WERI-Rb-1 (cell line): Measurements from ENCODE around the gene CELA2B.
"Not testable (repeated sequence)": the region's sequence is repeated elsewhere in the genome, so short reads cannot be mapped to it uniquely, and the experiment has no call there.

Source experiments
- DNase-seq: peaks from one replicate; pipeline ENCODE4 v3.0.0-alpha.2; 2020
- H3K27ac ChIP-seq: fragments of 250-450 bp; sonication (Bioruptor Pico); 2 replicates; pipeline ENCODE4 v1.5.1; 2020; ENCODE audit warnings: mild to moderate bottlenecking, moderate library complexity
- H3K27me3 ChIP-seq: fragments of 250-450 bp; sonication (Bioruptor Pico); 2 replicates; pipeline ENCODE4 v1.5.1; 2021; ENCODE audit warnings: mild to moderate bottlenecking, low read depth, moderate library complexity; ENCODE audit not compliant: insufficient read depth, severe bottlenecking
- H3K36me3 ChIP-seq: fragments of 250-450 bp; sonication (Bioruptor Pico); 2 replicates; pipeline ENCODE4 v1.5.1; 2020; ENCODE audit warnings: mild to moderate bottlenecking, moderate library complexity
- H3K4me3 ChIP-seq: 2 replicates; pipeline ENCODE4 v1.5.1; 2011; ENCODE audit warnings: low read depth, mild to moderate bottlenecking, control low read depth, low read length
- H3K9me3 ChIP-seq: fragments of 250-450 bp; sonication (Bioruptor Pico); 2 replicates; pipeline ENCODE4 v1.5.1; 2021; ENCODE audit warnings: mild to moderate bottlenecking, moderate library complexity; ENCODE audit not compliant: severe bottlenecking
- TF ChIP-seq, protein P1 (sequence below): IDR thresholded peaks from 2 replicates; pipeline ENCODE4 v1.5.1; 2011; ENCODE audit warnings: low read depth, mild to moderate bottlenecking, control low read depth, inconsistent platforms, low read length

Gene CELA2B

DNA sequence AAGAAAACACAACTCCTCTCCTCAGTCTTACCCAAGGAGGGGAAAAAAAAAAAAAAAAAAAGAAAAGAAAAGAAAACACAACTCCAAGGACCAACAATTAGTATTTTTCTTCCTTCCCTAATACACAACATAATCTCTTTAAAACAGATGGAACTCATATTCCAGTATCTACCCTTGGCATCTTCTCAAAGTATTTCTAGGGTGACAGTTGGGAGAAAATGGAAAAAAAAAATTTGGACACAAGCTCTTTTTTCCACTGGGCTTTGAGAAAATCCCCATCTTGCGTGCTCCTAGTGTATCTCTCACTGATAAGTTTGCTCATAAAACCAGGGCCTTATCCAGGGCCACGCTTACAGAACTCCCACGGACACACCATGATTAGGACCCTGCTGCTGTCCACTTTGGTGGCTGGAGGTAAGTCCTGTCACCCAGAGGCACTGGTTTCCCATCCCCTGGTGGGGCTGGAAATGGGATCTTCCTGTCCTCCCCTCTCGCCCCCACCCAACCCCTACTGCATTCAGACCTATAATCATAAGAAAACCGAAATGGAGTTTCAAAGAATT, at the start of gene CELA2B:
TSS of gene CELA2B (plus strand) at position 353 of the 563 bp plus-strand sequence. CDS start at position 375, 22 bp downstream.
- TF ChIP-seq, protein P1, sequence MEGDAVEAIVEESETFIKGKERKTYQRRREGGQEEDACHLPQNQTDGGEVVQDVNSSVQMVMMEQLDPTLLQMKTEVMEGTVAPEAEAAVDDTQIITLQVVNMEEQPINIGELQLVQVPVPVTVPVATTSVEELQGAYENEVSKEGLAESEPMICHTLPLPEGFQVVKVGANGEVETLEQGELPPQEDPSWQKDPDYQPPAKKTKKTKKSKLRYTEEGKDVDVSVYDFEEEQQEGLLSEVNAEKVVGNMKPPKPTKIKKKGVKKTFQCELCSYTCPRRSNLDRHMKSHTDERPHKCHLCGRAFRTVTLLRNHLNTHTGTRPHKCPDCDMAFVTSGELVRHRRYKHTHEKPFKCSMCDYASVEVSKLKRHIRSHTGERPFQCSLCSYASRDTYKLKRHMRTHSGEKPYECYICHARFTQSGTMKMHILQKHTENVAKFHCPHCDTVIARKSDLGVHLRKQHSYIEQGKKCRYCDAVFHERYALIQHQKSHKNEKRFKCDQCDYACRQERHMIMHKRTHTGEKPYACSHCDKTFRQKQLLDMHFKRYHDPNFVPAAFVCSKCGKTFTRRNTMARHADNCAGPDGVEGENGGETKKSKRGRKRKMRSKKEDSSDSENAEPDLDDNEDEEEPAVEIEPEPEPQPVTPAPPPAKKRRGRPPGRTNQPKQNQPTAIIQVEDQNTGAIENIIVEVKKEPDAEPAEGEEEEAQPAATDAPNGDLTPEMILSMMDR, result no peak
- DNase-seq, result no peak
- Histone ChIP-seq H3K4me3 (no peak within 1 kb of the TSS), H3K27ac (no peak within 1 kb of the TSS), H3K27me3 (no peaks in the 10 kb centered on the region), H3K36me3 (no peaks in the 10 kb centered on the region), H3K9me3 (no peaks in the 10 kb centered on the region)

DNA sequence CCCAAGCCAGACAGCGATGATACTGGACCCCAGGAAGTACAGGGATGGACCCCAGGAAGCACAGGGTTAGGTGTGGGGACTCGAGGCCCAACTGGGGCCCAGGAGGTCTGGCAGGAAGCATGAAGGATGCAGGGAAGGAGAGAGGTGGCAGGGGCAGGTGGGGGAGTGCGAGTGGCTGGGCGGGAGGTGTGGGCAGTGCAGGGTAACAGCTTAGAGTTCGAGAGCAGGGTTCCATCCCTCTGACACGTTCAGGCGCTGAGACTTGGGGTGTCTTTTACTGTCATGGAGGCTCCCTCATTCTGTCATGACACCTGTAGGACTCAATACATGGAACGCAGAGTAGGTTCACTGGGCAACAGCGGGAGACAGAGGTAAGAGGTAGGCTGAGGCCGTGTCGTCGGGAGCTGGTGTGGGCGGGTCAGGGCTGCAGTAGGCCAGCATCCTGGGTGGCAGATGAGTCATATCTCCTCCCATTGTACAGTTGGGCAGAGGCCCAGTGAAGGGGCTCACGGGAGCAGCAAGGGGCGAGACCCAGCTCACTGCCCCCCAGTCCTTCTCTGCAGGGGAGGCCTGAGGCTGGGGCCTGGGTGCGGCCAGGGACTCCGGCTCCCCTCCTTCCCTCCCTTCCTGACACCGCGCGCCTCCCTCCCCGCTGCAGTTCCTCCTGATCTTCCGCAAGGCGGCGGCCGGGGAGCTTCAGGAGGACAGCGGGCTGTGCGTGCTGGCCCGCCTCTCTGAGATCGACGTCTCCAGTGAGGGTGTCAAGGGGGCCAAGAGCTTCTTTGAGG, 49.2 kb upstream of the CELA2B start:
- H3K36me3 ChIP-seq, result peaks cover 73% of the 10 kb centered on the region
- TF ChIP-seq, protein P1, result no peak
- H3K4me3 ChIP-seq, result no peak overlapping the region
- DNase-seq, result no peak
- H3K27me3 ChIP-seq, result no peaks in the 10 kb centered on the region
- H3K9me3 ChIP-seq, result no peaks in the 10 kb centered on the region
- no peak overlapping the region for H3K27ac ChIP-seq

- DNase-seq, result no peak
- Histone ChIP-seq H3K9me3 (no peaks in the 10 kb centered on the region), H3K4me3 (no peak overlapping the region), H3K27ac (peak overlapping the region; percentile 31), H3K27me3 (no peaks in the 10 kb centered on the region), H3K36me3 (peaks cover 75% of the 10 kb centered on the region)
- TF ChIP-seq, protein P1, result no peak
Observed at GRCh38 chr1:15427280-15427666, 48.6 kb upstream of the CELA2B start.

GRCh38 chr1:15428252-15428651, 47.7 kb upstream of the CELA2B start:
- not testable (repeated sequence) for DNase-seq, H3K27ac ChIP-seq, H3K27me3 ChIP-seq, H3K4me3 ChIP-seq, H3K9me3 ChIP-seq
- peaks cover 78% of the 10 kb centered on the region for H3K36me3 ChIP-seq

- no peak for DNase-seq
- Histone ChIP-seq H3K27ac (no peak overlapping the region), H3K9me3 (no peaks in the 10 kb centered on the region), H3K36me3 (peaks cover 72% of the 10 kb centered on the region), H3K4me3 (no peak overlapping the region), H3K27me3 (no peaks in the 10 kb centered on the region)
- TF ChIP-seq, protein P1, result no peak
Observed at GRCh38 chr1:15428815-15429435, 47.0 kb upstream of the CELA2B start.

- Histone ChIP-seq H3K27me3 (no peaks in the 10 kb centered on the region), H3K36me3 (peaks cover 69% of the 10 kb centered on the region), H3K27ac (peak overlapping the region; percentile 33; the same call in 1 of the 2 replicates), H3K4me3 (no peak overlapping the region), H3K9me3 (no peaks in the 10 kb centered on the region)
- TF ChIP-seq, protein P1, result no peak
- no peak for DNase-seq
Observed at GRCh38 chr1:15429701-15430149, 46.2 kb upstream of the CELA2B start.
